NOMO-1 treated with dmso at 0.1 percent for 144 hours (cell line): ENCODE measurements around the gene PDILT.
"Not testable (repeated sequence)": the region's sequence is repeated elsewhere in the genome, so short reads cannot be mapped to it uniquely, and the experiment has no call there.

ENCODE experiments used
- DNase-seq: peaks from one replicate; lab custom pipeline; 2025; ENCODE audit not compliant: unreplicated experiment; lab: John Stamatoyannopoulos, UW

The PDILT gene, protein sequence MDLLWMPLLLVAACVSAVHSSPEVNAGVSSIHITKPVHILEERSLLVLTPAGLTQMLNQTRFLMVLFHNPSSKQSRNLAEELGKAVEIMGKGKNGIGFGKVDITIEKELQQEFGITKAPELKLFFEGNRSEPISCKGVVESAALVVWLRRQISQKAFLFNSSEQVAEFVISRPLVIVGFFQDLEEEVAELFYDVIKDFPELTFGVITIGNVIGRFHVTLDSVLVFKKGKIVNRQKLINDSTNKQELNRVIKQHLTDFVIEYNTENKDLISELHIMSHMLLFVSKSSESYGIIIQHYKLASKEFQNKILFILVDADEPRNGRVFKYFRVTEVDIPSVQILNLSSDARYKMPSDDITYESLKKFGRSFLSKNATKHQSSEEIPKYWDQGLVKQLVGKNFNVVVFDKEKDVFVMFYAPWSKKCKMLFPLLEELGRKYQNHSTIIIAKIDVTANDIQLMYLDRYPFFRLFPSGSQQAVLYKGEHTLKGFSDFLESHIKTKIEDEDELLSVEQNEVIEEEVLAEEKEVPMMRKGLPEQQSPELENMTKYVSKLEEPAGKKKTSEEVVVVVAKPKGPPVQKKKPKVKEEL

GRCh38 chr16:20404637-20405036 is at the start of gene PDILT:
PDILT (minus strand) TSS chr16:20404737; CDS start chr16:20399300, 5,437 bp downstream.
- DNase-seq, result no peak

DNA sequence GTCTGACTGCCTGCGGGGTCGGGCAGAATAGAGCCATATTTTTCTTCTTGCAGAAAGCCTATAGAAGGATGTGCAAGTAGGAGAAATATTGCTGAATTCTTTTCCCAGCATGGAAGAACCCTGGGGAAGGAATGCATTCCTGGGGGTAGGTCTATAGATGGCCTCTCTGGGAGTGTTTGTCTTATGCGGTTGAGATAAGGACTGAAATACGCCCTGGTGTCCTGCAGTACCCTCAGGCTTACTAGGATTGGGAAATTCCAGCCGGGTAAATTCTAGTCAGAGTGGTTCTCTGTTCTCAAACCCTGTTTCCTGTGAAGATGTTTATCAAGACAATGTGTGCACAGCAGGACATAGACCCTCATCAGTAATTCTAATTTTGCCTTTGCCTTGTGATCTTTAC is 49.1 kb upstream of the PDILT start:
- not testable (repeated sequence) for DNase-seq

GRCh38 chr16:20451364-20451763 is 46.8 kb upstream of the PDILT start, which contains the start of gene ACSM2A:
ACSM2A (plus strand) TSS chr16:20451521; CDS start chr16:20460115, 8,594 bp downstream.
- not testable (repeated sequence) for DNase-seq

- DNase-seq, result not testable (repeated sequence)
These were observed 42.3 kb upstream of the PDILT start for GRCh38 chr16:20446652-20447393.

GRCh38 chr16:20441859-20442258 is 37.3 kb upstream of the PDILT start:
- DNase-seq, result not testable (repeated sequence)

- DNase-seq, result no peak
These were observed 36.7 kb upstream of the PDILT start for GRCh38 chr16:20441191-20441590.

- DNase-seq, result not testable (repeated sequence)
These were observed 36.2 kb upstream of the PDILT start for GRCh38 chr16:20440731-20441130.

- DNase-seq, result not testable (repeated sequence)
These were observed 35.3 kb upstream of the PDILT start for GRCh38 chr16:20439820-20440231.

DNA sequence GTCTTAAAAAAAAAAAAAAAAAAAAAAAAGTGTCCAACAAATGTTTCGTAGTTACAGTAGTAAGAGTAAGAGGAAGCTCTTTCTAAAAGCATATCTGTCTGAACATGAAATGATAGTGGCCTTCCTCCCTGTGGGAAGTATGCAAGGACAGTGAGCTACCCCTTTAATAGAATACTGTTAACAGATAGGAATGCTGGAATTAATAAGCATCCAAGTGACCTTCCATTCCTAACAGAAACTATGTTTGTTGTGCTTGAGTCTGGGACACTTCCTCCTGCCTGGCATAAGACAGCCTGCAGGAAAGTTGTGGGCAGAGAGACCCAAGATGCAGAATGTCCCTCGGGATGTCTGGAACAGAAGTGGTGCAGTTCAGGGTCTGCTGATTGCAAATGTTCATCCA is 34.4 kb upstream of the PDILT start:
- not testable (repeated sequence) for DNase-seq

DNA sequence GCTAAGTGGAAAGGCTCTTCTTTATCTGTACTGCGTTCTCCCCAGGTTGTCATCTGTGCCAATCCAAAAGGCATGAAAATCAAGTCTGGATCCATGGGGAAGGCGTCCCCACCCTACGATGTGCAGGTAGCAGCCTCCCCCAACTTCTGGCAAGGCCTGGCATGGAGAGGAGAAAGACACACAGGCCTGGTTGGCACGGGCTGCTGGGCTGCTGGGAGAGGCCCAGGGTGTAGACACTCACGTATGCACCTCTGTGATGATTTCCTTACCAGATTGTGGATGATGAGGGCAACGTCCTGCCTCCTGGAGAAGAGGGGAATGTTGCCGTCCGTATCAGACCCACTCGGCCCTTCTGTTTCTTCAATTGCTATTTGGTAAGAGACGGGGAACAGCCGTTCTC is 26.4 kb upstream of the PDILT start:
- DNase-seq, result no peak

GRCh38 chr16:20430480-20430879 is 25.9 kb upstream of the PDILT start:
- not testable (repeated sequence) for DNase-seq

DNA sequence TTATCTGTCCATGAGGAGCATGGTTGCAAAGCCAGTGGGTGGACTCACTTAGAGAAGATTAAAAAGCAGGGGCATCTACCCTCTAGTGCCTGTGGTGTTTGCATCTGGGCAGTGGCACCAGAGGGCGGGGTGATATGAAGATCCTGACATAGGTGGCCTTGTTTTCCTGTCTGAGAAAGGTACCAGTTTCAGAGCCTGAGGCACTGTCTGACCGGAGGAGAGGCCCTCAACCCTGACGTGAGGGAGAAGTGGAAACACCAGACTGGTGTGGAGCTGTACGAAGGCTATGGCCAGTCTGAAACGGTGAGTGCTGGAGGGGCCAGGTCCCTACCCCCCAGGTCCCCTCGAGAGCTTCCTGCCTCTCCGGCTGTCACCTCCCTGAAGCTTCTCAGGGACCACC is 25.0 kb upstream of the PDILT start:
- not testable (repeated sequence) for DNase-seq

GRCh38 chr16:20427401-20427797 is 22.9 kb upstream of the PDILT start:
- DNase-seq, result not testable (repeated sequence)

- DNase-seq, result no peak
These were observed 19.8 kb upstream of the PDILT start for GRCh38 chr16:20424129-20424866.

DNA sequence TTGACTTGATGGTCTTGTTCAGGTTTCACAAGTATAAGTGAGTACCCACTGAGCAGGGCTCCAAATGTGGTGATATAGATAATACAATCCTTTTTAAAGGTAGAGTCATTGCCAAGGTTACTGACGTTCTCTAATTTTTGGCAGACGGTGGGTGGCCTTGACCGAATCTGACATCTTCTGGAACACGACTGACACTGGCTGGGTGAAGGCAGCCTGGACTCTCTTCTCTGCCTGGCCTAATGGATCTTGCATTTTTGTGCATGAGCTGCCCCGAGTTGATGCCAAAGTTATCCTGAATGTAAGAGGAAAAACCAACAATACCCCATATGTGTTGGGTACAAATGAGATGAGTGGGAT is 19.2 kb upstream of the PDILT start:
- not testable (repeated sequence) for DNase-seq

GRCh38 chr16:20421748-20422147 is 17.2 kb upstream of the PDILT start:
- DNase-seq, result not testable (repeated sequence)

DNA sequence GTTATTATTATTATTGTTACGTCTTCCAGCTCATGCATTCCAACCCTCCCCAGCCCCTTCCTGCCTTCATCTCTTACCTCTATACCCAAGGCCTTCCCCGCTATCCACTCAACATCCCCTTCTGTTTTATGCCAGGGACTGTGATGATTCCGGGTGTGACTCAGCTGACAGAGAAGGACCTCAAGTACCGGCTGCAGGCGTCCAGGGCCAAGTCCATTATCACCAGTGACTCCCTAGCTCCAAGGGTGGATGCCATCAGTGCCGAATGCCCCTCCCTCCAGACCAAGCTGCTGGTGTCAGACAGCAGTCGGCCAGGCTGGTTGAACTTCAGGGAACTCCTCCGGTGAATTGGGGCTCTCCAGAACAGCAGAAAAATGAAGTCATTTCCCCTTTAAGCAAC is 14.6 kb upstream of the PDILT start:
- DNase-seq, result not testable (repeated sequence)

DNA sequence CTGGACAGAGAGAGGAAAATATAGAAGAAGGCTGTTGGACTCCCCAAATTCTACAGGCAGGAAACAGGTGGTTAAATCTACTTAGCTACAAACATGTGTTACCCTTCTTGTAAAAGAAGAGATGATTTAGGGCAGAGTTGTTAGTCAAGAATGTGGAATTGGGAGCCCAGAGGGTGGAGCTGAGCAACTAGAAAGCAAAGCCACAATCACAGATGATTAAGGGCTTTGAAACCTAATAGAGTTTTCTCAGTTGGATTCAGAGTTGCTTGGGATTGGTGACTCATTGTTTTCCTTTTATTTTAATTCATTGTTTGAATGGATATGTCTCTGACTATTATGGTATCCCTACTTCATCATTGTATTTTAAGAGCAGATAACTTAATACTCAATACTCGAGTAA is 11.0 kb upstream of the PDILT start:
- DNase-seq, result no peak

GRCh38 chr16:20411055-20411454 is 6.5 kb upstream of the PDILT start:
- no peak for DNase-seq

DNA sequence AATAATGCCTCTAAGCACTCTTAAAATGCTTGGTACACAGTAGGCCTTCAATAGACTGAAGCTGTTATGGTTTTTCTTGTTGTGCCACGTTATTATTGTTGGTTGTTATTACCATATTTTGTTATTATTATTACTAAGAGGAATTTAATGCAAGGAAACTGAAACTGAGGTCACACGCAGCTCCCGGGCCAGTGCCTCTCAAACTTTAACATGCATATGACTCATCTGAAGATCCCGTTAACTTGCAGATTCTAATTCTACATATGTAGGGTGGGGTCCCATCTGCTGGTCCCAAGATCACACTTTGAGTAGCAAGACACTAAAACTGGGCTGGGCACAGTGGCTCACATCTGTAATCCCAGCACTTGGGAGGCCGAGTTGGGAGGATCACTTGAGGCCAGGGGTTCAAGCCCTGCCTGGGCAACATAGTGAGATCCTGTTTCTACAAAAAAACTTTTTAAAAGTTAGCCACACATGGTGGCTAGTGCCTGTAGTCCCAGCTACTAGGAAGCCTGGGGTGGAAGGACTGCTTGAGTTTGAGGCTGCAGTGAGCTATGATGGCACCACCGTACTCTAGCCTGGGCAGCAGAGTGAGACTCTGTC is 5.7 kb upstream of the PDILT start:
- DNase-seq, result peak; percentile 34
